Activated CD4-positive, alpha-beta T cell treated with anti-CD3 and anti-CD28 coated beads, Interleukin-2, Interleukin-4, amounts not matched to agents 100 ng/mL and 50 ng/mL, durations not matched to agents 16 hours and 8 hours (primary cell): ENCODE measurements around the gene MTURN.

ENCODE experiments used
- DNase-seq: peaks from one replicate; pipeline ENCODE4 v3.0.0-alpha.2; 2020; ENCODE audit warnings: low spot score

The MTURN gene

GRCh38 chr7:30209951-30210350 is 75.2 kb downstream of the MTURN start:
- DNase-seq: no peak
